GM18907 (cell line): ENCODE measurements around the gene TXNRD2.
"Not testable (repeated sequence)": the region's sequence is repeated elsewhere in the genome, so short reads cannot be mapped to it uniquely, and the experiment has no call there.

ENCODE experiments used
- ATAC-seq: cut with Tn5 transposase; IDR thresholded peaks from one replicate; pipeline ENCODE4 v1.9.1; 2021; ENCODE audit warnings: mild to moderate bottlenecking, moderate library complexity; ENCODE audit not compliant: unreplicated experiment

TXNRD2 gene

DNA sequence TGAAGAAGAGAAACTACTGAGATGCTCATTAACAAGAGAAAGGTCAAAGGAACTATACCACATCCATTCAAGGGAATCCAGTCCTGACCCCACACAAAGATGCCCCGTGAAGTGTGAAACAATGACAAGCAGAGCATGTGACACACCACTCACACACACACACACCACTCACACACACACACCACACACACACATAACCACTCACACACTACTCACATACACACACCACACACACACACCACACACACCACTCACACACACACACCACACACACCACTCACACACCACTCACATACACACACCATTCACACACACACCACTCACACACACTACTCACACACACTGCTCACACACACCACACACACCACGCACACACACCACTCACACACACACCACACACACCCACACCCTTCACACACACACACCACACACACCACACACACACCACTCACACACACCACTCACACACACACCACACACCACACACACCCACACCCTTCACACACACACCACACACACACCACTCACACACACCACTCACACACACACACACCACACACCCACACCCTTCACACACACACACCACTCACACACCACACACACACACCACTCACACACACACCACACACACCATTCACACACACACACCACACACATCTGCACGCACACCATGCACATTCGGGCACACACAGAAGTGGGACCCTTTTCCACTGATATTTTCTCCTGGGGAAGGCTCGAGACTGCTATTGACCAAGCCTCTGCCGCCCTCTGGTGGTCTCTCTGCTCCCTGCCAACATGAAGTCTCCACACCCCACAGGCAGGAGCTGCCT, 32.1 kb downstream of the TXNRD2 start:
- no peak for ATAC-seq

DNA sequence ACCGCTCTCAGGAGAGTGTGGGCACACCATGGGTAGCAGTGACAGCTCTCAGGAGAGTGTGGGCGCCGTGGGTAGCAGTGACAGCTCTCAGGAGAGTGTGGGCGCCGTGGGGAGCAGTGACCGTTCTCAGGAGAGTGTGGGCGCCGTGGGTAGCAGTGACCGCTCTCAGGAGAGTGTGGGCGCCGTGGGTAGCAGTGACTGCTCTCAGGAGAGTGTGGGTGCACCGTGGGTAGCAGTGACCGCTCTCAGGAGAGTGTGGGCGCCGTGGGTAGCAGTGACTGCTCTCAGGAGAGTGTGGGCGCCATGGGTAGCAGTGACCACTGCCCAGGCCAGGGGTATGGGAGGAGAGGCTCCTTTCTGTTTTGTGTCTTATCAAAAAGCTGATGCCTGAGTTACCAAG, 33.7 kb downstream of the TXNRD2 start:
- not testable (repeated sequence) for ATAC-seq

DNA sequence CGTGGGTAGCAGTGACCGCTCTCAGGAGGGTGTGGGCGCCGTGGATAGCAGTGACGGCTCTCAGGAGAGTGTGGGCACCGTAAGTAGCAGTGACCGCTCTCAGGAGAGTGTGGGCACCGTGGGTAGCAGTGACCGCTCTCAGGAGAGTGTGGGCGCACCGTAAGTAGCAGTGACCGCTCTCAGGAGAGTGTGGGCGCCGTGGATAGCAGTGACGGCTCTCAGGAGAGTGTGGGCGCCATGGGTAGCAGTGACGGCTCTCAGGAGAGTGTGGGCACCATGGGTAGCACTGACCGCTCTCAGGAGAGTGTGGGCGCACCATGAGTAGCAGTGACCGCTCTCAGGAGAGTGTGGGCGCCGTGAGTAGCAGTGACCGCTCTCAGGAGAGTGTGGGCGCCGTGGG, 34.8 kb downstream of the TXNRD2 start:
- ATAC-seq: not testable (repeated sequence)

DNA sequence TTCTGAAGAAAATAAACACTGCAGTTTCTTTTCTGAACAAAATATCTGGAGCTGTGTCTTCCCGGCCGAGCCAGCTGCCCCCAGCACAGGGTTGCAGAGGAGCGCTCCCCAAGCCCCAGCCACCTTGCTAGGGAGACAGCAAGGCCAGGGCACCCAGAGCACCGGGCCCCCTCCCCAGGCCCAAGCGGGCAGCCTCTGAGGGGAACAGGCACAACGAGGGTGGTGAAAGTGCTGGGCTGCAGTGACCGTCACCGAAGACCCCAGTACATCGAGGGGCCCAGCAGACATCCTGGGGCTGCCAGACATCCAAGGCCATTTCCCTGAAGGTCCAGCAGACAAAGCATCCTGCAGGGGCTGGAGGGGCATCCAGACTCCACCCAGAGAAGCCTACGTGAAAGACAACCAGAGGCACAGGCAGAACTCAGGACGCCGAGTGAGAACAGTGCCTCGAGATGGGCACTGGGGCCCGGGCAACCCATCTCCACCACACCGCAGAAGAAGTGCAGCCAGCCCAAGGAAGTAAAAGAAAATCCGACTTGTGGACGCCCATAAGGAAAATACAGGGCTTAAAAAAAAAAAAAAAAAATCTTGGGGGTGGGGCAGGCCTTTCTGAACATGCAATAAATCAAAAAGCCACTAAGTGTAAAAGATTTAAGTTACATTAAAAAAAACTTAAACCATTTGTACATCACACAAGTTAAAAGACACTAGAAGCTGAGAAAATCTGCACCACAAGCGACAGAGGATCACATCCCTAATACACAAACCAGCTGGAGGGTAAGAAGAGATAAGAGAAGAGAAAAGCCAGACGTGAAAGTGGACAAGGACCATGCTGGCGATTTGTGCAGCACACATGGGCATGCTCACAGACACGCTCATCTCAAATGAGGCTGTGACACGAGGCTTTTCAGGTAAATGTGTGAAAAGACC, 36.0 kb downstream of the TXNRD2 start:
- ATAC-seq: no peak

DNA sequence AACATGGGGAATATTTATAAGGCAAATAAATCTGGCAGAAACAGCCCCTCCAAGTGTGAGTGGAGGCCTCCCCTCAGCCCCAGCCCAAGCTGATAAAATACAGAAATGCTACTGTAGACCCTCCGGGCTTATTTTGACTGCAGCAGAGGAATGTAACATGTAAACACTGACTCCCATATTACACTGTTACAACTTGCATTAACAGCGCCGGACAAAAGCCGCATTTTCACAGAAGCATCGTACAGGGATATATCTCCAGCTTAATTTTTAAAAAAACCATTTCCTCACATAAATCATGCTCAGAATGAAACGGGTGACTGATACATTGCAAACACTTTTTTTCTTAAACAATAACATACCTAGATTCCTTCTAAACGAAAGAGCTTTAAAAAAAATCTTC, 36.7 kb downstream of the TXNRD2 start:
- no peak for ATAC-seq

DNA sequence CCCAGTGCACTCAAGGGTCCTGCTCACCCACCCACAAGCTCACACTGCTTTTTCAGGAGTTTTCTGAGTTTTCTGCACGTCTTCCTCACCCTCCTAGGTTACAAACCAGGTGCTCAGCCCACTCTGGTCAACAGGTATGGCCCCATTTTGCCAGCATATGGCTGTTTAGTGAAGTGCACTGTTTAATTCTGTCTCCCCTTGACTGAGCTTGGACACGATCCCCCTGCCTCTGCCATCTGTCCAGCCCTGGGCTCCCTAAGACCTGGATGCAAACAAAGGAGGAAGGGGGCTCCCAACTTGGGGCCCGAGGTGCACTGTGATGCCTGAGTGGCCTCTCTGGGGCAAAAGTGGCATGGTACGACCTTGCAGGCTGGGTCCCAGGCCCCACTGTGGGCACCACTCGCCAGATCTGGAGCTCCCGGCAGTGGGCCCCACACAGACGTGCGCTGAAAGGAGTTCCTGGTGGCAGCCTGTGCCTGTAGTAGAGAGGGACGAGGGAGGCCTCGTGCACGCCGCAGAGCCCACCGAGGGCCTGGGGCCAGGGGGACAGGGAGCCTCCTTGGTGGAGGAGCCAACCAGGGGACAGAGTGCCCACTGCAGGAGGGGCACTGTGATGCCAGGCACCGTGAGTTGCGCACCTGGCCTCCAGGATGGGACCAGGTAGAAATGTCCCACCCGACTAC, 37.3 kb downstream of the TXNRD2 start:
- no peak for ATAC-seq

DNA sequence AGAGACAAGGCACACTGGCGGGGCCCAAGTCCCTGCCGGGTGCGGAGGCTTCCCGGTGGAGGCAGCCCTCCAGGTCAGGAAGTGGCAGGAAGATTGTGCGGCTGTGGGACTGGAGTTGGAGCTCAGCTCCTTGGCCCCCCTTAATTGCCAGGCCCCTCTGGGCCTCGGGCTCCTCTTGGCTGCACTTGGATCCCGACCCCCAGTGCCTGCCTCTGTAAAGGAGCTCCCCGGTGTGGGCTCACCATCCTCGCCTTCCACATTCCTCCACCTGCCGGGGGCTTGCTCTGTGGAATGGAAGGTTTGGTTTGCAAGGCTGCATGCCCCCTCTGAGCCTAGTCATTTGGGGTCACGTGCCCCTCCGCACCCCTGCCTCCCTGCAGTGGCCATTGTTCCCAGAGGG, 38.1 kb downstream of the TXNRD2 start:
- ATAC-seq: no peak

DNA sequence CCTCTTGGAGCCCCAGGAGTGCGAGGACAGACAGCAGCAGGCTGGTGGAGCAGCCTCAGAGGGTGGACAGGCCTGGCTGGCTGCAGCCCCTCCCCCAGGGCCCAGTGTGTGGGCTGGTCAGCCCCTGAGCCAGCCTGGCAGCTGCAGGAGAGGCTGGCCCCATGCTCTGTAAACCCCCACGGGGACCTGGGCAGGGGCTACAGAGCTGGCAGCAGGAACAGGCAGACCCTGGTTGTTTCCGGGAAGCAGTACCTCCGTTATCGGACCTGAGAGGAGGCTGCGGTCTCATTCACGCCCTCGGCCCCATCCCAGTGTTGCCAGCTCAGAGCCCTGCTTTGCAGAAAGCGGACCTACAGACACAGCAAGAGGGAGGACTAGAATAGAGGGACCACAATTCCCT, 38.6 kb downstream of the TXNRD2 start:
- no peak for ATAC-seq

DNA sequence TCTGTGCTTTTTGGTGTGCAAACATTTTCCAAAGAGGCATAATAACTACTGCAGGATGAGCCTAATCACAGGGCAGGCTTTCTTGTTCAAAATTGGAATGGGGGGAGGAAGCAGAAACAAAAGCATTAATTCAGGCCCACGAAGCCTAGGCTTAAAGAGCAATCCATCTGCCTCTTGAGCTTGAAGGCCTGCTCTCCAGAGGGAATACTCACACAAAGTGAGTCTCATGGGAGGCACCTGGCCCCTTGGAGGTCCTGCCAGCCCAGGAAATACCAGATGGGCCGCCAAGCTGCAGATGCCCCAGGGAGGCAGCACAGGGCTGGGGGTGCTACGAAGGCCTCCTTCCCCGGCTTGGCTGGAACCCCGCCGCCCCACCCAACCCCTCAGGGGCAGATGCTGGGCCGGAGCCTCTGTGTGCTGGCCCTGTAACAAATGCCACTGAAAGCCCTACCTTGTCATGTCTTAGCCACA, 39.3 kb downstream of the TXNRD2 start:
- no peak for ATAC-seq

DNA sequence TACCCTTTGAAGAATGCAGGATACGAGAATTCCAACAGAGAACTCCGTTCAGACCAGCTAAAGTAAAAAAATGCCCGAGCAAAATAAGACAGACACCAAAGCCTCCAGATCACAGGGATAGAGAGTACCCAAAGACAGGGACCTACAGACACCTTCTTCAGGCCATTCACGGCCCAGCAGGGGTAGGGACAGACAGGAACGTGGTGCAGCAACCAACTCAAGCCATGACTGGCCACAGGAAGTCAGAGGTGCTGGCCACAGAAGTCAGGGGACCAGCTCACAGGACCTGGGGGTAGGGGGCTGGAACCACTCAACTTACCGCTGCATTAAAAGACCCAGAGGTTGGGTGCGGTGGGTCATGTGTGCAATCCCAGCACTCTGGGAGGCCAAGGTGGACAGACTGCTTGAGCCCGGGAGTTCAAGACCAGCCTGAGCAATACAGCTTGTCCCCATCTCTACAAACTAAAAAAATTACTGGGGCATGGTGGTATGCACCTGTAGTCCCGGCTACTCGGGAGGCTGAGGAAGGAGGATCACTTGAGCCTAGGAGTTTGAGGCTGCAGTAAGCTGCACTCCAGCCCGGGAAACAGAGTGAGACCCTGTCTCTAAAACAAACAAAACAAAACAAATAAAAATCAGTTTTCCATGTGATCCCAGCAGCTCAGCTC, 39.9 kb downstream of the TXNRD2 start:
- no peak for ATAC-seq

DNA sequence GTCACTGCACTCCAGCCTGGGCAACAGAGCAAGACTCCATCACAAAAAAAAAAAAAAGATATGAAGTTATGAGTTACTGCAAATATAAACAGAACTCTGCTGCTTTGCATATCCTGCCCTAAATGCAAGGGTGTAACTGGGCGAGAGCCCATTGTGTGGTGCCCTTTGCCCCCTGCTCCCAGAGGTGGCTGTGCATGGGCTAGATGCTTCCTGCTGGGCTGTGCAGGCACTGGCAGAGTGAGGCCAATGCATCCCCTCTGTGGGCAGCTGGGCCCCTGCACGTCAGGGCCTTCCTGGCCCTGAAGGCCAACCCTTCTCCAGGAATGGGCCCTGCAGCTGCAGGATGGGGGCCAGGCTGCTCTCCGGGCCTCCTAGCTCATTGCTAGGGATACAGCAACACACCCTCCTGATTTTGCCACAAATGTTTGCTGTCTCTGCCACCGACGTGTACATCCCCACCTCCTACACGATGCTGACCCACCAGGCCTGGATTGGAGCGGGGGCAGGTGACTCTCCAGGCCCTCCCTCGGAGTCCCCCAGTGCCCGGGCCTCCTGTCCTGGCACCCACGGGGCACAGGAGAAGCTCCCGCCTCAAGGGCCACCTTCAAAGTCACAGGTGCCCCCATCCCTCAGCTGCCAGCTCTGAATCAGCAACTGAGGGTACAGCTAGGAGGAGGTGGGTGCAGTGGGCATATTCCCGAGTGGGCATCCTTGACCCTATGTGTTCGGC, 40.7 kb downstream of the TXNRD2 start:
- ATAC-seq: no peak

DNA sequence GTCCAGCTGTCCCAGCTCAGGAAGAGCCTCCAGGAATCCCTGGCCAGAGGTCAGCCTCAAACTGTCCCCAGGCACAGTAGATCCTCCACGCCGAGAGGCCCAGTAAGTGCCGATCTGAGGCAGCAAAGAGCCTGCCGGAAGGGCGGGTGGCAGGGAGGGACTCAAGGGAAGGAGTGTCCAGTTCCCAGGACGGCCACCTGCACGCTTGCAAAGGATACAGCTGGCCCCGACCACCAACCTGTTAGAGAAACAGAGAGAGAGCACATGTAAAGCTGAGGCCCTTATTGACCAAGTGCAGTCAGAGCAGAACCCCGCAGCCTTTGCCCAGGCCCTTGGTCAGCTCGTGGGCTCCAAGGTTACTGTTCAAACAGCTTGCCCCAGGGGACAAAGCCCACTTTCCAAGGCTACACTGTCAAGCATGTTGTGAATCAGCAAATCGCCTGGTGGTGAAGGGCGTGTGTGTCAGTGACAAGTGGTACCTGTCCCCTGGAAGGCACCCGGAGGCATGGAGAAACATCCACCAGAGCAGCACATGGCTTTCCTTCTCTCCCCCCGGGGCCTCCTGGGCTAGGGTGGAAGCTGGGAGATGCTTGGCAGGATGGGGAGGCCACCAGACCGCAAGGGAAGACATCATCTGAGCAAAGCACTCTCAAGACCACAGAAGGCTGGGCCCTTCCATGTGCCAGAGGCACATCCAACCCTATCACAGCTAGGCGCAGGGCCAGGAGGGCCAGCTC, 42.6 kb downstream of the TXNRD2 start:
- no peak for ATAC-seq

DNA sequence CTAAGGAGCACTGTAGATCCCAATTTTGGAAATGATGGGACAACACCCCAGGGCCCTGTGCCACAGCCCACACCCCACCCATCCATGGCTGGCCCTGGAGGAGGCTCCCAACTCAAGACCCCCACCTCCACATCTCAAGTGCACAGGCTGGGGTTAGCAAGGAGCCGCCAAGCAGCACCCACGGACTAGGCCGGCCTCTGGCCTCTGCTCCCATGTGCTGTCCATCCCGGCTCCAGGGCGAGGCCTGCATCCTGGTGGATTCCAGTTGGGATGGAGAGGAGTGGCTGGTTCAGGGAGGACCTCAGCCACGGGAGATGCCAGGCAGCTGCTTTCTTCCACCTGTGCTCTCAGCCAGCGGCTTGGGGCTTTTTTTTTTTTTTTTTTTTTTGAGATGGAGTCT, 43.5 kb downstream of the TXNRD2 start:
- ATAC-seq: no peak

DNA sequence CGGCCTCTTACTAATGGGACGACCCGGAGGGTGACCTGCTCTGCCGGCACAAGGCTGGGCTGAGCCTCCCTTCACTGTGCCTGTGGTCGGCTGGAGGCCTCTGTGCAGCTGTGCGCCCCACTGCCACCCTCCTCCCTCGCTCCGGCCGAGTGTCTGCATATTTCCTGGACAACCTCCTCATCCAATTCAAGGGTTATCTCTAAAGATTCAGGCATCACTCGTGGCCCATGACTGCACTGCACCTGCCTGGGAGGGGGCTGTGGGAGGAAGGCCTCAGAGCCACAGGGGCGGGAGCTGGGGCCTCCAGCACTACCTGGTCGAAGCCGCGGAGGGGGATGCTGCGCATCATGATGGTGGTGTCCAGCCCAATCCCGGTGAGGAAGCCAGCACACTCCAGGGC, 43.9 kb downstream of the TXNRD2 start:
- no peak for ATAC-seq

DNA sequence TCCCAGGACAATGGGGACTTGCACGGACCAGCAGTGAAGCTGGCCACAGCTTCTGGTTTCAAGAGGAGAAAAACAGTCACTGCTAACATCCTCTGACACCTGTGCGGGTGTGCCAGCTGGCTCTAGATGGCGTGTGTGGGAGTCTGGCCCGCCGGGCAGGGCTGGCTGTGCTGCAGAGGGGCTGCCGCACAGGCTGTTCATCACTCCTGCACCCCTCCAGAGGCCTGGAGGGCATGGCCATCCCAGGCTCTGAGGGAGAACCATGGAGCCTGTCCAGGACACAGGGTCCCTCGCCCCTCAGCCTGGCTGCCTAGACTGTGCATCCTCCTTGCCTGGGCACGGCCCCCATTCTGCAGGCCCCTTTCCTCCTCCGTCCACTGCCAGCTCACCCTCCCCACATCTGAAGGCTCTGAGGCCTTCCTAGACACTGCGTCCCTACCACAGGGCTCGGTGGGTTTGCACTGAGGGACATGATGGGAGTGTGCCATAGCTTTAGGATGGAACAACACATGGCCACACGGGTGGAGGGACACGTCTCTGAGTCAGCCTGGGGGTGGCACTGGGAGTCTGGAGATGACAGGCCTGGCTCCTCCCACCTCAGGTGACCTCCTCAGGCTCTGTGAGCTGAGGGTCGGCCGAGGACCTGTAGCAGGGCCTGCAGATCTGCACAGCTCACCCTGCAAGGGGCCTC, 44.8 kb downstream of the TXNRD2 start:
- no peak for ATAC-seq

DNA sequence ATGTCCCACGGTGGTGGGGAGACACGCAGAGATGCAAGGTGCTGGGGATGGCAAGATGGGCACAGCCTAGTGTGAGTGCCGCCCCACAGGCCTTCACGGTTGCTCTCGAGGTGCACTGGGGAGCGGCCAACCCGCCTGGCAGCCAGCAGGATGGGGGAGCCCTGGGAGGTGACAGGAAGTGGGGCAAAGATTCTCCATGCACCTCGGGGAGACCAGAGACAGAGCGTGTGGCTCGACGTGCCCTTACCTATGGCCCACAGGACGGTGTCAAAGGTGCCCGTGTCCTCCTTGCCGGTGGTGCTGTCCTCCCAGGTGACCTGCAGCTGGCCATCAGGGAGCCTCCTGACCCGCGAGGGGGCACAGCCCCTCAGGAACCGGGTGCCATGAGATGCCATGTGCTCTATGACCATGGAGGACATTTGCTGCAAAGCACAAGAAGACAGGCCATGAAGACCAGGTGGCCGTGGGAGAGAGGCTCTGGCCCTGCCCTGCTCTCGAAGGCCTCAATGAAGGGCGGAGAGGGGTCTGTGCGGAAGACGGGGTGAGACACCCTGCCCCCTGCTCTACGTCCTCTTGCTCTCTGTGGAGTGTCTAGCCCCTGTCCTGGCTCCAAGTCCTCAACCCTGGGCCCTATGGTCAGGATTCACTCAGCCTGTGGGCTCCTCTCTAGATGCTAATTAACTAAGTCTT, 46.3 kb downstream of the TXNRD2 start:
- ATAC-seq: no peak

DNA sequence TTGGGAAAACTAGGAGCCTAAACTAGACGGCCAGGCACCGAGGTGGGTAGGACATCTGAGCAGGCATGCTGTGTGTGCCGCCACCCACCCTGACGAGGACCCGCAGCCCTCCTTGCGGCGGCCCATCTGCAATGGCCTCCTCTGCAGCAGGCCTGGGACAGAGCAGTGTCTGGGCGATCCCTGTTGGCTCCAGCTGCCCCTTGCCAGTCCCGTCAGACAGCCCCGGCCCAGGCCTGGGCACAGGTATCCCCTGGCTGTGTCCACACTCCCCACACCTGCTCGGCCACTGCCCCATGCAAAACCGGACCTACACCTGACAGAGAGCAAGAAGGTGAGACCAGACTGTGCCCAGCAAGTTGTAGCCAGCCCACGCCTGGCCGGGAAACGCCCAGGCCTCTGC, 48.3 kb downstream of the TXNRD2 start:
- no peak for ATAC-seq

DNA sequence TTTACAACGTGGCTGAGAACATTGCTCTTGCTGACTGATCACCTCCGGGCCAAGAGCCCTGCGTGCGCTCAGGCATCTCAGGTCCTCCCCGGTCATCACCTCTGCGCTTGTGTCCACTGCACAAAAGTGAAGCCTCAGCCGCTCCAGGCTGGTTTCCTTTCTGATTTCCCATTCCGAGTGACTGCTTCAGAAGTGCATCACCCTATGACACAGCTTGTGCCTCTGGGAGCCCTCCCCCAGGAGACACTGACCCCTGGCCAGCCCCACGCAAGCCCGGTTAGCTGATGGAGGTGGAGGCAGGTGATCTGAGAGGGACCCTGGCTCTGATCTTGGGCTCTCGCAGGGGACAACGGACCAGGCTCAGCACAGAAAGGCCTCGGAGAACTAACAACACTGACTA, 48.7 kb downstream of the TXNRD2 start:
- ATAC-seq: no peak
